GM18507 (cell line): ENCODE data around the gene NPEPL1.

Experiments
- DNase-seq: peaks from one replicate; pipeline ENCODE4 v3.0.0; 2011; ENCODE audit warnings: low read depth; ENCODE audit not compliant: insufficient read length; ENCODE audit errors: extremely low spot score
- FAIRE-seq: peaks from 2 replicates; lab custom pipeline; 2011; peaks lifted over from hg19 to GRCh38; lab: Jason Lieb, UNC

The NPEPL1 gene

GRCh38 chr20:58697867-58698703 is 5.5 kb downstream of the NPEPL1 start:
- no peak for FAIRE-seq

GRCh38 chr20:58698741-58699622 is 6.4 kb downstream of the NPEPL1 start:
- no peak for DNase-seq
- no peak for FAIRE-seq

More at GRCh38 chr20:58697867-58698703, 5.5 kb downstream of the NPEPL1 start:
- DNase-seq, result no peak

GRCh38 chr20:58699623-58700107 is 7.1 kb downstream of the NPEPL1 start:
- FAIRE-seq, result no peak
- no peak for DNase-seq

DNA sequence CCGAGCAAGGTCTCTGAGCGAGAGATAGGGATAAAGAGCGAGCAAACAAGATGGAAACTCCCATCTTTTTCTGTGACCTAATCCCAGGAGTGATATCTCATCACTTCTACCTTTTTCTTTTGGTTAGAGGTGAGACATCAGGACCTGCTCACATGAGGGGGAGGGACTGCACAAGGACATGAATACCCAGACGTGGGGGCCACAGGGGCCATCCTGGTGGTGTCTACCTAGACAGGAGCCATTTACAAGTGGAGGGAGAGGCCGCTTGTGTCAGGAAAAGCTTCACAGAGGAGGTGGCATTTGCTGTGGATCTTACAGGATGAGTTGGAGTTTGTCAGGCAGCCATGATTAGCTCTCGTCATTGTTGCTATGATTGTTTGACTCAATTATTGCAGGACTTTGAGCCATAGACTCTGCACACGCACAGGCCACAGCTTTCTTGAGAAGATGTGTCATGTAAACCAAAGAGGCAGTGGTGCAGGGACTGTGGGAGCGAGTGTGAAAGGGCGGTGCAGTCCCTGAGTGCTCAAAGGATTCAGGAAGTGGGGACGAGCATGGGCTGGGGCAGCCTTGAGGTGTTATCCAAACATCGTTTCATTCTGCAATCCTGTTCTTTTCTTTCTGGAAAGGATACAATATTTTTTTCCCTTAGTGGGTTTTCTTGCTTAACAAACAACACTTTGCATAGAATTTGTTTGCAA is 7.7 kb downstream of the NPEPL1 start:
- DNase-seq (no peak), FAIRE-seq (no peak)

- DNase-seq (no peak), FAIRE-seq (no peak)
These were observed 8.2 kb downstream of the NPEPL1 start for GRCh38 chr20:58700823-58701222.

GRCh38 chr20:58701431-58702160 is 9.0 kb downstream of the NPEPL1 start:
- DNase-seq (no peak), FAIRE-seq (no peak)

DNA sequence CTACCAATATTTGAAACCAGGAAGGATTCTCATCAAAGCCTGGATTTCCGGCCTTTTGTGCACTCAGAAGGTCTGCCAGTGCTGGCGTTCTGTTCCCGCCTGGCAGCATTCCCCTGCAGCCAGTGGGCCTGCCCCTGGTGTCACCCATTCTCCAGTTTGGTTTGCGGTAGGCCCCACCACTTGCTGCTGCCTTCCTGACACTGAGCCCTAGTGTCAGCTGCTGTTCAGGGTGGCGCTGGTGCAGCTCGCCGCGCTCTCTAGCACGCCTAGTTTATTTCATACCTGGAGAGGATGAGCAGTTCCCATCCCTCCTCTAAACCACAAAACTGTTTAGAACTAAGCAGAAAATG is 9.5 kb downstream of the NPEPL1 start:
- FAIRE-seq (no peak), DNase-seq (no peak)

DNA sequence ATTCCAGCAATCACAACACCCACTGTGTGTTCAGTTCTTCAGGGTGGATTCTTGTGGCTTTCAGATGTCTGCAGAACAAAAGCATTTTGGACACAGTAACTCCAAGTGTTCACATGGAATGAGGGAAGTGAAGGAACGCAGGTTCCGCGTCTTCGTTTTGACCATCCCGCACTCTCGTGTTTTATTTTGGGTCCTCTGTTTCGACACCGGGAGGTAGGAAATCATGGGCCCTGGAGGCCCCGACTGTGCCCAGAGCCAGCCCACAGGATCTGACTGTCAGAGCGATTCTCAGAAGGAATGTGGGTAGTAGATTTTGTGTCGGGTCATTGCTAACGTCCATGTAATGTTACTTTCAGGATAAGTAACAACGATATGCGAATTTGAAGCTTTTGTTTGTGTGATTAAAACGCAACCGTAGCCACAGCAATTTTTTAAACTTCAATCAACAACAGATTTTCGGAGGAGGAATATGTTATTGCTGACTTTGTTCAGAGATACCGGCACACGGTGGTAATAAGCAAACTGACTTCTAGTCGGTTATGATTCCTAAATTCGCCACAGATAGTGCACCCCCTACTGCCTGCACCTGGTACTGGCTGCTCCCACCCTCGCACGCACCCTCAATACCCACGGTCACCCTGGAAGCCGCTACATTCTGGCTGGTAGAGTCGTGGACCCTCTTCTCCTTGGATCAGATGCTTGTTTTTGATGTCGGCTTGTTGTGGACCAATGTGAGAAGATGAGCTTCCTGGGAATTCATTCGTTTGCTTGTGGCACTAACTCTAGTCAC is 10.5 kb downstream of the NPEPL1 start:
- FAIRE-seq, result no peak

DNA sequence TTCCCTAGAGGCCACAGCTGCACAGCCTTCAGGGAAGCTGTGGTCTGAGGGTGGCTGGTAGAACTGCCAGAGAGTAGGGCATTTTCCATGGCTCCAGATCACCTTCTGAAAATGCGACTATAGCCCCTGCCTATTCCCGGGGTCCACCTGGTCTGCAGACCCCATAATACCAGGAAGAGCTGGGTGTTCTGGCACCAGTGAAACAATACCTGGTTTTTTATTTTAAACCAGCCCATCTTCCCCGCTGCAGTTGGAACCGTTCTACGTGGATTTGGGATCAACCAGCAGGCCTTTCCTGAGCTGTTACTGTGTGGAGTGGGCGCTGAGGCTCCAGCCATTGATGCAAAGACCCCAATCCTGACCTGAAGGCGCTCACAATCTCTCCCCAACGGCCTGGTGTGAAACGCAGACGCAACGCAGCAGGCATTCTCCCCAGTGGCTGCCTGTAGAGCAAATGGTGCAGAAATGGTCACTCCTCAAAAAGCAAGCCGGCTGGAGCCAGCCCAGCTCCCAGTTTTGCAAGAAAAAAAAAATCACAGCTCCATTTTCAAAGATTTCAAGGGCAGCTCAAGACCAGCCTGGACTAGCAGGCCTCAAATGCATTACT is 11.3 kb downstream of the NPEPL1 start:
- DNase-seq, result no peak
- no peak for FAIRE-seq

More for the DNA sequence above, 10.5 kb downstream of the NPEPL1 start:
- no peak for DNase-seq

- no peak for FAIRE-seq
- no peak for DNase-seq
These were observed 12.8 kb downstream of the NPEPL1 start for GRCh38 chr20:58705208-58705926.

DNA sequence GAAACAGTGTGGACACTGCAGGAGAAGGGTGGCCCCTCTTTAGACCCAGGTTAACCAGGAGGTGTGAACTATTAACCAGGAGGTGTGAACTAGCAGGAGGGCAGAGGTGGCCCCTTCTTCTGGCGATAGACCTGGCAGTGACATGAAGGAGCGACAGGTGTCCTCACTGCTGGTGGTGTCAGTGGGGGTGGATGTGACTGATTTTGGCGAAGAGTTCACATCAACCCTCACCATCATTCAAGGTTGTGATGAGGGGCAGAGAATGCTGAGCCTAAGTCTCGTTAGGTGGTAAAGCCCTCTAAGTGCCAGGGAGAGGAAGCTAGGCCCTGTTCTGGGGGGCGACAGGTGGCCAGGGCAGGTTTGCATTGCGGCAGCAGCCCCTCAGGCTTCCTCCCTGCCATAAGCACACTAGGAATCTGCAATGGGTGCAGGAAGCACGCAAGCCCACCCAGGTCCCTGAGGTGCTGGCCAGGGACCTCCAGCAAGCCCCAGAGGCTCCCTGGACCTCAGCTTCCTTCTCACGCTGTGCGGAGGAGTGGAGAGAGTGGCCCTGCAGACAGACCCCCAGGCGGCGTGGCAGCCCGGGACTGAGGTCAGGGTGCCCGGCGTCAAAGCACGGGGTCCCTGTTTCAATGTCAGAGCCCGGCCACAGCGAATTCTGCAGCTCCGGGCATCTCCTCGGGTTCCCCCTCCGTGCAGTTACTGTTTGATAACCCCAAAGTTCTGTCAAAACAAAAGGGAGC is 13.7 kb downstream of the NPEPL1 start:
- FAIRE-seq (no peak), DNase-seq (no peak)

GRCh38 chr20:58706975-58707681 is 14.5 kb downstream of the NPEPL1 start:
- DNase-seq (no peak), FAIRE-seq (no peak)

DNA sequence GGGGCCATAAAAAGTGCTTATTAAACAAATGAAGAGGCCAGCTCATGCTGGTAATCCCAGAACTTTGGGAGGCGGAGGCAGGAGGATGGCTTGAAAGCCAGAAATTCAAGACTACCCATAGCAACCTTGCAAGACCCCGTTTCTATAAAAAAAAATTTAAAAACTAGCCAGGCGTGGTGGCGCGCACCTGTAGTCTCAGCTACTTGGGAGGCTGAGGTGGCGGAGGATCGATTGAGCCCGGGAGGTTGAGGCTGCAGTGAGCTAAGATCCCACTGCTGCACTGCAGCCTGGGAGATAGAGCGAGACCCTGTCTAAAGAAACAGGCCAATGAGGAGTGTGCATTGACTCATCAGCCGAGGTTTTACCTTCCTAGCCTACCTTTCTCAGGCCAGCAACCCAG is 15.2 kb downstream of the NPEPL1 start:
- FAIRE-seq (no peak), DNase-seq (no peak)

GRCh38 chr20:58708246-58708931 is 15.8 kb downstream of the NPEPL1 start:
- FAIRE-seq, result no peak
- DNase-seq, result no peak

DNA sequence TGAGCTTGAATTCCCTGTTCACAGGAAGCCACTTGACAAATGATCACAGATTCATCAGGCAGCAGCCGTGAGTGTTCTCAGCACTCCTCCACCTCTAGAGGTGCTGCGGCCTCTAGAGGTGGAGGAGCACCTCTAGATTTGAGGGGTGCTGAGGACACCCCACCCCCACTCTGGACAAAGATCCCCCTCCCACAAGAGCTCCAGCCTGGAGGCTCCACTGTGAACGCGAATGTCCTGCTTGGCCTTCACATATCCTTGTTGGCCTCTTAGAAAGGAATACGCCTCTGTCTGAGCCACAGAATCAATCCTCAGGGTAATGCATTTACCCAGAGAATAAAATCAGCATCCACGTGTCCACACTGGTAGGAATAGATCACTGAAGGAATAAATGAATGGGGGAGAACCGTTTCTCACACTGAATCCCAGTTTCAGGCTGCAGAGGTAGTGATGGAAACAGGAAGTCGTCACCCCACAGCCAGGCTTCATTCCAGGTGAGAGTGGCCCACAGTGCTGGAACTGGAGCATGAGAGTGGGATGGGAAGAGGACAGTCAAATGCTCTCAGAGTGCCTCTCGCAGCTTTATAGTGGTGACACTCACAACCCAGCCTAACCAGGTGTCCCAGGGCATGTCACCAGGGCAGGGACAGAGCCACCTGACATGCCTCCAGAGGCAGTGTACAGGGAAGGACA is 16.6 kb downstream of the NPEPL1 start:
- FAIRE-seq (no peak), DNase-seq (no peak)
